ENCODE data around the gene ADCY9. TPM values are rescaled to one million over a fixed set of nuclear protein-coding genes. Genes with fewer than 3 reads are reported as not detected.

The ADCY9 gene
- total and polyA plus RNA-seq, 7 experiments from 2014 or later: 0.46 to 14.3 (median 4.2) TPM

DNA sequence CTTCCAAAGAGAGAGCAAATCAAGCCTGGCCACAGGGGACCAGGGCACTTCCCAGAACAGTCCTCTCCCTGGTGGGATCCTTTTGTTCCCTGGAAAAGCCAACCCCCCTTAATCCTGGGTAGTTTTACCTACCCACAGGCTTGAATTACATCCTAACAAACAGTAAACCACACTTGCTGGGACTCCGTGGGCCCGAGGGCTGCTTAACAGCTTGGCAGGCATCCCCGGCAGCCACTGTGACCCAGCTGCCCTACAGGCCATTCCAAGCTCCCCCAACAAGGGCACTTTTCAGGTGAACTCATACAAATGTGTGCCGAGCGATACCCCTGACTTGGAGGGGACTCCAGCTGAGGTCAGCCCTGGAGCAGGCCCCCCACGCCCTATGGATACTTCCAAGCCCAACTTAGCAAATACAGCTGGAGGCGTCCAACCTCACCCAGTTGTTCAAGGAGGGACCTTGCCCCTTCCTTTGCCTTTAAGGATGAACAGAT is 26.4 kb downstream of the ADCY9 start:
- no peak overlapping the region for H3K4me3 Mint-ChIP-seq
- peaks cover 0 to 9% (median 6%) of the 10 kb centered on the region in 7 donors for H3K4me1 Mint-ChIP-seq

DNA sequence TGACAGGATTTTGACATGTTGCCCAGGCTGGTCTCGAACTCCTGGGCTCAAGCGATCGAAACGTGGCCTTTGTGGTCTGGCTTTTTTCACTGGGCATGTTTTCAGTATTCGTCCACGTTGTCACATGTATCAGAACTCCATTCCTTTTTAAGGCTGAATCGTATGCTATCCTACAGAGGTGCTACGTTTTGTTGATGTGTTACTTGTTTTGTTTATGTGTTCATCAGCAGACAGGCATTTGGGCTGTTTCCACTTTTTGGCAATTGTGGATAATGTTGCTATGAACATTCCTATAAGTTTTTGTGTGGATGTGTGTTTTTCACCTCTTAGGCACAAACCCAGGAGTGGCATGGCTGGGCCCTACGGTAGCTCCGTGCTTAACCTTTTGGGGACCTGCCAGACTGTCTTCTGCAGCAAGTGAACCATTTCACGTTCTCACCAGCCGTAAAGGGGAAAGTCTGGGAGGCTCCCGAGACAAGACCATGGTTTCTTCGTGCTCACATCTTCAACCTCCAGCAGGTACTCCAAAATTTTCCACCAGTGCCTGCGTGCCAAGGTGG is 26.9 kb downstream of the ADCY9 start:
- no peak for DNase-seq
- intact Hi-C loops (cut with micrococcal nuclease): no loop called here
- no peak overlapping the region for H3K27ac ChIP-seq (ENCODE audit: low read depth, low read length)
- no peak overlapping the region for H3K4me3 Mint-ChIP-seq
- H3K36me3 ChIP-seq (ENCODE audit: control insufficient read depth in 2 of 3, insufficient read depth in 3 of 3, low read length in 3 of 3): no peaks in the 10 kb centered on the region
- ChIA-PET CTCF (no interaction called here), POLR2A (no interaction called here)
- H3K36me3 Mint-ChIP-seq: no peaks in the 10 kb centered on the region
- no peak for ATAC-seq
- H3K9me3 Mint-ChIP-seq: no peaks in the 10 kb centered on the region
- no peaks in the 10 kb centered on the region for H3K27me3 Mint-ChIP-seq
- no peaks in the 10 kb centered on the region for H3K27me3 ChIP-seq (ENCODE audit: control insufficient read depth in 2 of 2, insufficient read depth in 2 of 2, low read length in 2 of 2)
- H3K9me3 ChIP-seq (ENCODE audit: control insufficient read depth in 2 of 3, low read length in 3 of 3): no peaks in the 10 kb centered on the region
- H3K4me3 ChIP-seq (ENCODE audit: low read length): no peak overlapping the region
- peak overlapping the region in 1 of 9 donors; percentile 34 for H3K27ac Mint-ChIP-seq
- H3K4me1 ChIP-seq (ENCODE audit: control insufficient read depth in 2 of 2, insufficient read depth in 2 of 2, low read length in 2 of 2): no peaks in the 10 kb centered on the region
- peaks cover 0 to 15% (median 6%) of the 10 kb centered on the region in 7 donors for H3K4me1 Mint-ChIP-seq

More for the DNA sequence above, 26.4 kb downstream of the ADCY9 start:
- ChIA-PET CTCF (no interaction called here), POLR2A (no interaction called here)
- Mint-ChIP-seq H3K27ac (no peak overlapping the region), H3K36me3 (no peaks in the 10 kb centered on the region), H3K9me3 (no peaks in the 10 kb centered on the region), H3K27me3 (no peaks in the 10 kb centered on the region)
- no peak for DNase-seq
- Histone ChIP-seq H3K27ac (ENCODE audit: low read depth, low read length) (no peak overlapping the region), H3K9me3 (ENCODE audit: control insufficient read depth in 2 of 3, low read length in 3 of 3) (no peaks in the 10 kb centered on the region), H3K4me3 (ENCODE audit: low read length) (no peak overlapping the region), H3K27me3 (ENCODE audit: control insufficient read depth in 2 of 2, insufficient read depth in 2 of 2, low read length in 2 of 2) (no peaks in the 10 kb centered on the region), H3K36me3 (ENCODE audit: control insufficient read depth in 2 of 3, insufficient read depth in 3 of 3, low read length in 3 of 3) (no peaks in the 10 kb centered on the region), H3K4me1 (ENCODE audit: control insufficient read depth in 2 of 2, insufficient read depth in 2 of 2, low read length in 2 of 2) (no peaks in the 10 kb centered on the region)
- intact Hi-C loops (cut with micrococcal nuclease): no loop called here
- ATAC-seq: no peak

GRCh38 chr16:4087990-4088577 is 28.2 kb downstream of the ADCY9 start:
- ATAC-seq (no peak), DNase-seq (no peak)
- POLR2A ChIA-PET: no interaction called here
- Histone ChIP-seq H3K4me3 (ENCODE audit: low read length) (no peak overlapping the region), H3K27ac (ENCODE audit: low read depth, low read length) (no peak overlapping the region), H3K27me3 (ENCODE audit: control insufficient read depth in 2 of 2, insufficient read depth in 2 of 2, low read length in 2 of 2) (no peaks in the 10 kb centered on the region), H3K9me3 (ENCODE audit: control insufficient read depth in 2 of 3, low read length in 3 of 3) (no peaks in the 10 kb centered on the region), H3K36me3 (ENCODE audit: control insufficient read depth in 2 of 3, insufficient read depth in 3 of 3, low read length in 3 of 3) (no peaks in the 10 kb centered on the region), H3K4me1 (ENCODE audit: control insufficient read depth in 2 of 2, insufficient read depth in 2 of 2, low read length in 2 of 2) (peaks cover 0 to under 1% of the 10 kb centered on the region in 2 donors)
- CTCF ChIA-PET: no interaction called here
- Mint-ChIP-seq H3K9me3 (peaks cover 0 to 4% (median 0%) of the 10 kb centered on the region in 11 donors), H3K36me3 (peaks cover 0 to 7% (median 0%) of the 10 kb centered on the region in 5 donors), H3K4me1 (peaks cover 0 to 22% (median 6%) of the 10 kb centered on the region in 7 donors), H3K27me3 (no peaks in the 10 kb centered on the region), H3K27ac (peak overlapping the region in 3 of 9 donors; percentile 61 to 92 (median 63)), H3K4me3 (no peak overlapping the region)
- intact Hi-C loops (cut with micrococcal nuclease): no loop called here

DNA sequence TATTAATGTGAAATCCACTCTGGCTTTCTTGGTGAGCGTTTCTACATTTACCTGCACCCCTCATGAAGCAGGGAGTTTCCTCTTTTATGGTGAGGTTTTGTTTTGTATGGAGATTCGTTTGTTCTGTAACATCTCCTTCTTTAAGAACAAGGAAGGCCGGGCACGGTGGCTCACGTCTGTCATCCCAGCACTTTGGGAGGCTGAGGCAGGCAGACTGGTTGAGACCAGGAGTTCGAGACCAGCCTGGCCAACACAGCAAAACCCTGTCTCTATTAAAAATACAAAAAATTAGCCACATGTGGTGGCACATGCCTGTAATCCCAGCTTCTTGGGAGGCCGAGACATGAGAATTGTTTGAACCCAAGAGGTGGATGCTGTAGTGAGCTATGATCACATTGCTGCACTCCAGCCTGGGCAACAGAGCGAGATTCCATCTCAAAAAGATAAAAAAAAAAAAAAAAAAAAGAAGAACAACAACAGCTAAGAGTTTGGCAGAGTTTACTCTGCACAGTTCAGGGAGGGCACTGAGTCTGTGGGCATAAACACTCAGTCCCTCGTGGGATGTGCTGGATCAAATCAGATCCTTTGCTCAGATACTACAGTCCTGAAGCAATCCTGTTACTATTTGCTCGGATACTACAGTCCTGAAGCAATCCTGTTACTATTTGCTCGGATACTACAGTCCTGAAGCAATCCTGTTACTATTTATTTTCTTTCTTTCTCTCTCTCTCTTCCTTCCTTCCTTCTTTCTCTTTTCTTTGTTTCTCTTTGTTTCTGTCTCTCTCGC is 28.9 kb downstream of the ADCY9 start:
- intact Hi-C loops (cut with micrococcal nuclease): no loop called here
- peak overlapping the region in 3 of 9 donors; percentile 61 to 92 (median 63) for H3K27ac Mint-ChIP-seq
- ChIA-PET POLR2A (interaction anchor here (0.6 kb wide), 1 partner anchor 14 kb away, joined by 3 read pairs; no protein-coding TSS in a partner anchor), CTCF (no interaction called here)
- Histone ChIP-seq H3K4me1 (ENCODE audit: control insufficient read depth in 2 of 2, insufficient read depth in 2 of 2, low read length in 2 of 2) (peaks cover 0 to 8% of the 10 kb centered on the region in 2 donors), H3K27ac (ENCODE audit: low read depth, low read length) (no peak overlapping the region), H3K36me3 (ENCODE audit: control insufficient read depth in 2 of 3, insufficient read depth in 3 of 3, low read length in 3 of 3) (no peaks in the 10 kb centered on the region), H3K9me3 (ENCODE audit: control insufficient read depth in 2 of 3, low read length in 3 of 3) (no peaks in the 10 kb centered on the region), H3K27me3 (ENCODE audit: control insufficient read depth in 2 of 2, insufficient read depth in 2 of 2, low read length in 2 of 2) (no peaks in the 10 kb centered on the region), H3K4me3 (ENCODE audit: low read length) (no peak overlapping the region)
- H3K27me3 Mint-ChIP-seq: no peaks in the 10 kb centered on the region
- H3K9me3 Mint-ChIP-seq: peaks cover 0 to 7% (median 0%) of the 10 kb centered on the region in 11 donors
- no peak overlapping the region for H3K4me3 Mint-ChIP-seq
- H3K36me3 Mint-ChIP-seq: peaks cover 0 to 13% (median 0%) of the 10 kb centered on the region in 5 donors
- peaks cover 6 to 30% (median 12%) of the 10 kb centered on the region in 7 donors for H3K4me1 Mint-ChIP-seq
- no peak for DNase-seq
- ATAC-seq: no peak

DNA sequence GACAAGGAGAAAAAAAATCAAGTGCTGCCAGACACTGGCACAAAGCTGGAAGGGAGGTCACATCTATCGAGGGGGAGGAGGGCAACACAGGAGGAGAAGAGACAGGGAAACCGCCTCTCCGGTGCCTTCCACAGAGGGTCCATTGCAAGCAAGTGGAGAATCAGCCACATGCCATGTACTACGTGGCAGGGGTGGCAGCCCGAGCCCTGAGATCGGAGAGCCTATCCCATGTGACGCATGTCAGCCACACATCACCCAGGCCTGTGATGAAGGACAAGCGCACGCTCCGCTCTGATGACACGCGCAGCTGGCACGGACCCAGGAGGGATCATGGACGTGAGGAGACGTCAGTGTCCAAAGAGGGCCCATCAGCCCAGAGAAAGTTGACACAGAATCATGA is 30.1 kb downstream of the ADCY9 start:
- Mint-ChIP-seq H3K27ac (no peak overlapping the region), H3K36me3 (peaks cover 0 to 17% (median 0%) of the 10 kb centered on the region in 5 donors), H3K4me1 (peaks cover 10 to 42% (median 23%) of the 10 kb centered on the region in 7 donors), H3K9me3 (peaks cover 0 to 7% (median 0%) of the 10 kb centered on the region in 11 donors), H3K27me3 (no peaks in the 10 kb centered on the region), H3K4me3 (no peak overlapping the region)
- Histone ChIP-seq H3K27ac (ENCODE audit: low read depth, low read length) (no peak overlapping the region), H3K4me1 (ENCODE audit: control insufficient read depth in 2 of 2, insufficient read depth in 2 of 2, low read length in 2 of 2) (peaks cover 0 to 17% of the 10 kb centered on the region in 2 donors), H3K9me3 (ENCODE audit: control insufficient read depth in 2 of 3, low read length in 3 of 3) (no peaks in the 10 kb centered on the region), H3K27me3 (ENCODE audit: control insufficient read depth in 2 of 2, insufficient read depth in 2 of 2, low read length in 2 of 2) (no peaks in the 10 kb centered on the region), H3K4me3 (ENCODE audit: low read length) (no peak overlapping the region), H3K36me3 (ENCODE audit: control insufficient read depth in 2 of 3, insufficient read depth in 3 of 3, low read length in 3 of 3) (no peaks in the 10 kb centered on the region)
- CTCF ChIA-PET: no interaction called here
- intact Hi-C loops (cut with micrococcal nuclease): no loop called here
- POLR2A ChIA-PET: interaction anchor here (0.6 kb wide), 1 partner anchor 137 kb away, joined by 4 read pairs; no protein-coding TSS in a partner anchor
- ATAC-seq (no peak), DNase-seq (no peak)

GRCh38 chr16:4085405-4085970 is 30.8 kb downstream of the ADCY9 start:
- H3K4me1 Mint-ChIP-seq: peaks cover 15 to 46% (median 27%) of the 10 kb centered on the region in 7 donors
- ChIA-PET CTCF (no interaction called here), POLR2A (interaction anchor here (0.6 kb wide), 1 partner anchor 136 kb away, joined by 4 read pairs; no protein-coding TSS in a partner anchor)
- DNase-seq (no peak), ATAC-seq (no peak)
- Histone ChIP-seq H3K9me3 (ENCODE audit: control insufficient read depth in 2 of 3, low read length in 3 of 3) (no peaks in the 10 kb centered on the region), H3K4me3 (ENCODE audit: low read length) (no peak overlapping the region), H3K36me3 (ENCODE audit: control insufficient read depth in 2 of 3, insufficient read depth in 3 of 3, low read length in 3 of 3) (no peaks in the 10 kb centered on the region), H3K27ac (ENCODE audit: low read depth, low read length) (no peak overlapping the region), H3K4me1 (ENCODE audit: control insufficient read depth in 2 of 2, insufficient read depth in 2 of 2, low read length in 2 of 2) (peaks cover 0 to 23% of the 10 kb centered on the region in 2 donors), H3K27me3 (ENCODE audit: control insufficient read depth in 2 of 2, insufficient read depth in 2 of 2, low read length in 2 of 2) (no peaks in the 10 kb centered on the region)
- no peaks in the 10 kb centered on the region for H3K27me3 Mint-ChIP-seq
- intact Hi-C loops (cut with micrococcal nuclease): no loop called here
- H3K4me3 Mint-ChIP-seq: no peak overlapping the region
- peaks cover 0 to 7% (median 0%) of the 10 kb centered on the region in 11 donors for H3K9me3 Mint-ChIP-seq
- no peak overlapping the region for H3K27ac Mint-ChIP-seq
- H3K36me3 Mint-ChIP-seq: peaks cover 0 to 21% (median 0%) of the 10 kb centered on the region in 5 donors
